SK-N-SH treated with all-trans-retinoic acid at 6 μM for 48 hours (cell line): ENCODE results near the gene CCDC137.

ENCODE experiments used
- ATAC-seq: fragments of 200-7000 bp; cut with Tn5 transposase; 3 replicates; pipeline ENCODE4 v1.9.1; 2020; ENCODE audit warnings: mild to moderate bottlenecking, moderate library complexity
- ARNTL ChIP-seq: fragments of 450-650 bp; formaldehyde crosslinking; IDR thresholded peaks from 2 replicates; pipeline ENCODE4 v1.5.0; 2020; ENCODE audit warnings: low read depth, mild to moderate bottlenecking, moderate library complexity, borderline replicate concordance
- BACH2 ChIP-seq: fragments of 250-450 bp; sonication (Bioruptor Pico); IDR thresholded peaks from 2 replicates; pipeline ENCODE4 v1.9.0; 2021; ENCODE audit warnings: mild to moderate bottlenecking, borderline replicate concordance
- CSDC2 ChIP-seq: fragments of 250-450 bp; sonication (Bioruptor Pico); IDR thresholded peaks from 2 replicates; pipeline ENCODE4 v1.5.0; 2020; ENCODE audit warnings: mild to moderate bottlenecking, moderate library complexity
- ESRRG ChIP-seq: fragments of 250-450 bp; sonication (Bioruptor Pico); IDR thresholded peaks from 2 replicates; pipeline ENCODE4 v1.6.1; 2021; ENCODE audit warnings: mild to moderate bottlenecking
- GLIS3 ChIP-seq: fragments of 250-450 bp; sonication (Bioruptor Pico); IDR thresholded peaks from 2 replicates; pipeline ENCODE4 v1.5.0; 2020; ENCODE audit warnings: mild to moderate bottlenecking, moderate library complexity
- ISL1 ChIP-seq: fragments of 250-450 bp; sonication (Bioruptor Pico); IDR thresholded peaks from 2 replicates; pipeline ENCODE4 v2.1.2; 2022; ENCODE audit warnings: mild to moderate bottlenecking, moderate library complexity
- OSR1 ChIP-seq: fragments of 250-450 bp; sonication (Bioruptor Pico); IDR thresholded peaks from 2 replicates; pipeline ENCODE4 v1.8.0; 2022; ENCODE audit warnings: moderate library complexity, mild to moderate bottlenecking, inconsistent platforms
- PPARA ChIP-seq: fragments of 250-450 bp; sonication (Bioruptor Pico); IDR thresholded peaks from 2 replicates; pipeline ENCODE4 v1.5.0; 2020; ENCODE audit warnings: mild to moderate bottlenecking, borderline replicate concordance
- RARB ChIP-seq: fragments of 250-450 bp; sonication (Bioruptor Pico); IDR thresholded peaks from 2 replicates; pipeline ENCODE4 v1.8.0; 2021; ENCODE audit warnings: mild to moderate bottlenecking, moderate library complexity
- SNAI2 ChIP-seq: fragments of 250-450 bp; sonication (Bioruptor Pico); IDR thresholded peaks from 2 replicates; pipeline ENCODE4 v1.5.0; 2020; ENCODE audit warnings: mild to moderate bottlenecking, moderate library complexity
- TCF4 ChIP-seq: fragments of 250-450 bp; sonication (Bioruptor Pico); IDR thresholded peaks from 2 replicates; pipeline ENCODE4 v1.8.0; 2021; ENCODE audit warnings: mild to moderate bottlenecking, moderate library complexity, borderline replicate concordance
- TOX ChIP-seq: fragments of 250-450 bp; sonication (Bioruptor Pico); IDR thresholded peaks from 2 replicates; pipeline ENCODE4 v1.8.0; 2021; ENCODE audit warnings: mild to moderate bottlenecking, moderate library complexity, borderline replicate concordance
- ZC3H10 ChIP-seq: fragments of 250-450 bp; sonication (Bioruptor Pico); IDR thresholded peaks from 2 replicates; pipeline ENCODE4 v1.5.1; 2021; ENCODE audit warnings: mild to moderate bottlenecking, moderate library complexity
- ZFP3 ChIP-seq: fragments of 250-450 bp; sonication (Bioruptor Pico); IDR thresholded peaks from 2 replicates; pipeline ENCODE4 v1.5.0; 2020; ENCODE audit warnings: mild to moderate bottlenecking, moderate library complexity
- ZFP30 ChIP-seq: fragments of 450-650 bp; formaldehyde crosslinking; IDR thresholded peaks from 2 replicates; pipeline ENCODE4 v1.5.0; 2022; ENCODE audit warnings: mild to moderate bottlenecking, moderate library complexity
- ZNF565 ChIP-seq: fragments of 450-650 bp; formaldehyde crosslinking; conservative IDR thresholded peaks from 2 replicates; pipeline ENCODE4 v1.5.0; 2020; ENCODE audit warnings: low read depth, mild to moderate bottlenecking, moderate library complexity
- ZNF70 ChIP-seq: fragments of 450-650 bp; formaldehyde crosslinking; IDR thresholded peaks from 2 replicates; pipeline ENCODE4 v1.5.0; 2020; ENCODE audit warnings: mild to moderate bottlenecking, moderate library complexity
- ZNF8 ChIP-seq: fragments of 450-650 bp; formaldehyde crosslinking; IDR thresholded peaks from 2 replicates; pipeline ENCODE4 v1.5.0; 2020; ENCODE audit warnings: mild to moderate bottlenecking, moderate library complexity
- TF ChIP-seq, protein P1 (sequence below): fragments of 250-450 bp; sonication (Bioruptor Pico); IDR thresholded peaks from 2 replicates; pipeline ENCODE4 v1.5.1; 2020; ENCODE audit warnings: low read depth, mild to moderate bottlenecking, moderate library complexity
- TF ChIP-seq, protein P2 (sequence below): fragments of 250-450 bp; sonication (Bioruptor Pico); IDR thresholded peaks from 2 replicates; pipeline ENCODE4 v1.5.0; 2020; ENCODE audit warnings: mild to moderate bottlenecking, moderate library complexity
- TF ChIP-seq, protein P3 (sequence below): fragments of 250-450 bp; sonication (Bioruptor Pico); IDR thresholded peaks from 2 replicates; pipeline ENCODE4 v1.5.1; 2021; ENCODE audit warnings: mild to moderate bottlenecking, moderate library complexity
- TF ChIP-seq, protein P4 (sequence below): fragments of 250-450 bp; sonication (Bioruptor Pico); IDR thresholded peaks from 2 replicates; pipeline ENCODE4 v1.8.0; 2020; ENCODE audit warnings: mild to moderate bottlenecking, moderate library complexity, borderline replicate concordance
- TF ChIP-seq, protein P5 (sequence below): fragments of 250-450 bp; sonication (Bioruptor Pico); IDR thresholded peaks from 2 replicates; pipeline ENCODE4 v1.8.0; 2021; ENCODE audit warnings: low read depth, mild to moderate bottlenecking, moderate library complexity, borderline replicate concordance

Gene CCDC137

DNA sequence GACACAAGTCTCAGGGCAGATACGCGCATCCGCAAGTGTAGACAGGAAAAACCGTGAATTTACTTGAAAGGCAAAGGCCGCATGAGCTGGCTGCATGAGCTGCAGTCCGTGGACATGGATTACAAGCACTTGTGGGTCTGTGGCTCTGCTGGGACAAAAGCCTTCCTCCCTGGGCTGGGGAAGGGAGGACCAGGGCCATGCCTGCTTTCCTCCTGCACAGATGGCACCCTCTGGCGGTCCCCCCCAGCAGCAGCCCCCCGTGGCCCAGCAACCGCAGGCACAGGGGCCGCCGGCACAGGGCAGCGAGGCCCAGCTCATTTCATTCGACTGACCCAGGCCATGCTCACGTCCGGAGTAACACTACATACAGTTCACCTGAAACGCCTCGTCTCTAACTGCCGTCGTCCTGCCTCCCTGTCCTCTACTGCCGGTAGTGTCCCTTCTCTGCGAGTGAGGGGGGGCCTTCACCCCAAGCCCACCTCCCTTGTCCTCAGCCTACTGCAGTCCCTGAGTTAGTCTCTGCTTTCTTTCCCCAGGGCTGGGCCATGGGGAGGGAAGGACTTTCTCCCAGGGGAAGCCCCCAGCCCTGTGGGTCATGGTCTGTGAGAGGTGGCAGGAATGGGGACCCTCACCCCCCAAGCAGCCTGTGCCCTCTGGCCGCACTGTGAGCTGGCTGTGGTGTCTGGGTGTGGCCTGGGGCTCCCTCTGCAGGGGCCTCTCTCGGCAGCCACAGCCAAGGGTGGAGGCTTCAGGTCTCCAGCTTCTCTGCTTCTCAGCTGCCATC is 34.9 kb downstream of the CCDC137 start:
- ATAC-seq, result peak; percentile 28
- no peak for TF ChIP-seq ISL1 (CRISPR knock-in tag)
- TF ChIP-seq ZFP30 (CRISPR knock-in tag), result no peak

DNA sequence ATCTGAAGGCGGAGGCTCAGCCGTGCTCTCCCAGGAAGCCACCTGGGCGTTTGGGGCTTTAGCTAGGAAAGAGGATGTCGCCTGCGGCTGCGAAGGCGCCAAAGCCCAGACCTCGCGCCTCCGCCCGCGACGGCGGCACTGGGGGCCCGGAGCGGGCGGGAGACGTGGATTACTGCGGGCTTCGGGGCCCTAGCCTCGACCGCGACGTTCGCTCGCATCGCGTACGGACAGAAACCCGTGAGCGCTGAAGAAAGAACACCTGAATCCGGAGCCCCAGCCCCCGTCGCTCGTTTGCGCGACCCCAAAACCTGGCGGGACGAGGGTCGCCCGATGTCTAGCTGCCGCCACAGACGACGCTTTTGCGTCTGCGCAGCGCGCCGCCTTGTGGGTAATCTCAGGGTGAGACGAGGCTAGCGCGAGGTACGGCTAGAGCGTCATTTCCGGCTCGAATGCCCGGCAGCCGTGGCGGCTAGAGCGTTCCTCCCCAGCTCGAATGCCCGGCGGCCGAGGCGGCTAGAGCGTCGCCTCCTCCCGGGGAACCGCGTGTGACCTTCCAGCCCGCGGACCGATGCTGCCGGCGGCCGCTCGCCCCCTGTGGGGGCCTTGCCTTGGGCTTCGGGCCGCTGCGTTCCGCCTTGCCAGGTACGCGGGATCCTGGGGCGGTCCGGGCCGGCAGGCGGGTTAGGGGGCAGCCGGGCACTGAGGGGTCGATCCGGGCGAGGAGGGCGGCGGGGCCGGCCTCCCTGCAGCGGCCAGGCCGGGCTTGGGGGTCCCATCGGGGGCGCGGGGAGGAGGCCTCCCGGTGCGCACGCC is 36.6 kb downstream of the CCDC137 start, which contains the start of gene MRPL12:
MRPL12 (plus strand) TSS at position 434 of the 813 bp plus-strand sequence; CDS start at position 569, 135 bp downstream.
- TF ChIP-seq ESRRG (CRISPR knock-in tag) (0 out of 2 replicates have a peak, but pooled peaks have one; percentile 47), ZNF565 (CRISPR knock-in tag) (peak; percentile 70; the same call in 1 of the 2 replicates), OSR1 (CRISPR knock-in tag) (no peak), GLIS3 (CRISPR knock-in tag) (peak; percentile 16; the same call in 1 of the 2 replicates), ZNF70 (CRISPR knock-in tag) (no peak), TOX (0 out of 2 replicates have a peak, but pooled peaks have one; percentile 2), PPARA (CRISPR knock-in tag) (no peak), TCF4 (CRISPR knock-in tag) (no peak), ZFP30 (CRISPR knock-in tag) (peak; percentile 19; the same call in 1 of the 2 replicates), ARNTL (no peak), ZC3H10 (CRISPR knock-in tag) (no peak), CSDC2 (CRISPR knock-in tag) (peak; percentile 10; the same call in 1 of the 2 replicates), ZNF8 (CRISPR knock-in tag) (no peak), SNAI2 (CRISPR knock-in tag) (no peak), ZFP3 (CRISPR knock-in tag) (peak; percentile 51; the same call in 1 of the 2 replicates), BACH2 (CRISPR knock-in tag) (no peak), ISL1 (CRISPR knock-in tag) (no peak), RARB (CRISPR knock-in tag) (no peak)
- TF ChIP-seq, protein P1, sequence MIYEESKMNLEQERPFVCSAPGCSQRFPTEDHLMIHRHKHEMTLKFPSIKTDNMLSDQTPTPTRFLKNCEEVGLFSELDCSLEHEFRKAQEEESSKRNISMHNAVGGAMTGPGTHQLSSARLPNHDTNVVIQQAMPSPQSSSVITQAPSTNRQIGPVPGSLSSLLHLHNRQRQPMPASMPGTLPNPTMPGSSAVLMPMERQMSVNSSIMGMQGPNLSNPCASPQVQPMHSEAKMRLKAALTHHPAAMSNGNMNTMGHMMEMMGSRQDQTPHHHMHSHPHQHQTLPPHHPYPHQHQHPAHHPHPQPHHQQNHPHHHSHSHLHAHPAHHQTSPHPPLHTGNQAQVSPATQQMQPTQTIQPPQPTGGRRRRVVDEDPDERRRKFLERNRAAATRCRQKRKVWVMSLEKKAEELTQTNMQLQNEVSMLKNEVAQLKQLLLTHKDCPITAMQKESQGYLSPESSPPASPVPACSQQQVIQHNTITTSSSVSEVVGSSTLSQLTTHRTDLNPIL (CRISPR knock-in tag), result no peak
- TF ChIP-seq, protein P2, sequence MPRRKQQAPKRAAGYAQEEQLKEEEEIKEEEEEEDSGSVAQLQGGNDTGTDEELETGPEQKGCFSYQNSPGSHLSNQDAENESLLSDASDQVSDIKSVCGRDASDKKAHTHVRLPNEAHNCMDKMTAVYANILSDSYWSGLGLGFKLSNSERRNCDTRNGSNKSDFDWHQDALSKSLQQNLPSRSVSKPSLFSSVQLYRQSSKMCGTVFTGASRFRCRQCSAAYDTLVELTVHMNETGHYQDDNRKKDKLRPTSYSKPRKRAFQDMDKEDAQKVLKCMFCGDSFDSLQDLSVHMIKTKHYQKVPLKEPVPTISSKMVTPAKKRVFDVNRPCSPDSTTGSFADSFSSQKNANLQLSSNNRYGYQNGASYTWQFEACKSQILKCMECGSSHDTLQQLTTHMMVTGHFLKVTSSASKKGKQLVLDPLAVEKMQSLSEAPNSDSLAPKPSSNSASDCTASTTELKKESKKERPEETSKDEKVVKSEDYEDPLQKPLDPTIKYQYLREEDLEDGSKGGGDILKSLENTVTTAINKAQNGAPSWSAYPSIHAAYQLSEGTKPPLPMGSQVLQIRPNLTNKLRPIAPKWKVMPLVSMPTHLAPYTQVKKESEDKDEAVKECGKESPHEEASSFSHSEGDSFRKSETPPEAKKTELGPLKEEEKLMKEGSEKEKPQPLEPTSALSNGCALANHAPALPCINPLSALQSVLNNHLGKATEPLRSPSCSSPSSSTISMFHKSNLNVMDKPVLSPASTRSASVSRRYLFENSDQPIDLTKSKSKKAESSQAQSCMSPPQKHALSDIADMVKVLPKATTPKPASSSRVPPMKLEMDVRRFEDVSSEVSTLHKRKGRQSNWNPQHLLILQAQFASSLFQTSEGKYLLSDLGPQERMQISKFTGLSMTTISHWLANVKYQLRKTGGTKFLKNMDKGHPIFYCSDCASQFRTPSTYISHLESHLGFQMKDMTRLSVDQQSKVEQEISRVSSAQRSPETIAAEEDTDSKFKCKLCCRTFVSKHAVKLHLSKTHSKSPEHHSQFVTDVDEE (CRISPR knock-in tag), result no peak
- TF ChIP-seq, protein P3, sequence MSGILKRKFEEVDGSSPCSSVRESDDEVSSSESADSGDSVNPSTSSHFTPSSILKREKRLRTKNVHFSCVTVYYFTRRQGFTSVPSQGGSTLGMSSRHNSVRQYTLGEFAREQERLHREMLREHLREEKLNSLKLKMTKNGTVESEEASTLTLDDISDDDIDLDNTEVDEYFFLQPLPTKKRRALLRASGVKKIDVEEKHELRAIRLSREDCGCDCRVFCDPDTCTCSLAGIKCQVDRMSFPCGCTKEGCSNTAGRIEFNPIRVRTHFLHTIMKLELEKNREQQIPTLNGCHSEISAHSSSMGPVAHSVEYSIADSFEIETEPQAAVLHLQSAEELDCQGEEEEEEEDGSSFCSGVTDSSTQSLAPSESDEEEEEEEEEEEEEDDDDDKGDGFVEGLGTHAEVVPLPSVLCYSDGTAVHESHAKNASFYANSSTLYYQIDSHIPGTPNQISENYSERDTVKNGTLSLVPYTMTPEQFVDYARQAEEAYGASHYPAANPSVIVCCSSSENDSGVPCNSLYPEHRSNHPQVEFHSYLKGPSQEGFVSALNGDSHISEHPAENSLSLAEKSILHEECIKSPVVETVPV (CRISPR knock-in tag), result no peak
- TF ChIP-seq, protein P4, sequence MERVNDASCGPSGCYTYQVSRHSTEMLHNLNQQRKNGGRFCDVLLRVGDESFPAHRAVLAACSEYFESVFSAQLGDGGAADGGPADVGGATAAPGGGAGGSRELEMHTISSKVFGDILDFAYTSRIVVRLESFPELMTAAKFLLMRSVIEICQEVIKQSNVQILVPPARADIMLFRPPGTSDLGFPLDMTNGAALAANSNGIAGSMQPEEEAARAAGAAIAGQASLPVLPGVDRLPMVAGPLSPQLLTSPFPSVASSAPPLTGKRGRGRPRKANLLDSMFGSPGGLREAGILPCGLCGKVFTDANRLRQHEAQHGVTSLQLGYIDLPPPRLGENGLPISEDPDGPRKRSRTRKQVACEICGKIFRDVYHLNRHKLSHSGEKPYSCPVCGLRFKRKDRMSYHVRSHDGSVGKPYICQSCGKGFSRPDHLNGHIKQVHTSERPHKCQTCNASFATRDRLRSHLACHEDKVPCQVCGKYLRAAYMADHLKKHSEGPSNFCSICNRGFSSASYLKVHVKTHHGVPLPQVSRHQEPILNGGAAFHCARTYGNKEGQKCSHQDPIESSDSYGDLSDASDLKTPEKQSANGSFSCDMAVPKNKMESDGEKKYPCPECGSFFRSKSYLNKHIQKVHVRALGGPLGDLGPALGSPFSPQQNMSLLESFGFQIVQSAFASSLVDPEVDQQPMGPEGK (CRISPR knock-in tag), result peak; percentile 52; the same call in 1 of the 2 replicates
- TF ChIP-seq, protein P5, sequence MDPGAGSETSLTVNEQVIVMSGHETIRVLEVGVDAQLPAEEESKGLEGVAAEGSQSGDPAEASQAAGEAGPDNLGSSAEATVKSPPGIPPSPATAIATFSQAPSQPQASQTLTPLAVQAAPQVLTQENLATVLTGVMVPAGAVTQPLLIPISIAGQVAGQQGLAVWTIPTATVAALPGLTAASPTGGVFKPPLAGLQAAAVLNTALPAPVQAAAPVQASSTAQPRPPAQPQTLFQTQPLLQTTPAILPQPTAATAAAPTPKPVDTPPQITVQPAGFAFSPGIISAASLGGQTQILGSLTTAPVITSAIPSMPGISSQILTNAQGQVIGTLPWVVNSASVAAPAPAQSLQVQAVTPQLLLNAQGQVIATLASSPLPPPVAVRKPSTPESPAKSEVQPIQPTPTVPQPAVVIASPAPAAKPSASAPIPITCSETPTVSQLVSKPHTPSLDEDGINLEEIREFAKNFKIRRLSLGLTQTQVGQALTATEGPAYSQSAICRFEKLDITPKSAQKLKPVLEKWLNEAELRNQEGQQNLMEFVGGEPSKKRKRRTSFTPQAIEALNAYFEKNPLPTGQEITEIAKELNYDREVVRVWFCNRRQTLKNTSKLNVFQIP (CRISPR knock-in tag), result peak; percentile 62; the same call in 1 of the 2 replicates
- ATAC-seq, result peak; percentile 90
